Natural killer cell (primary cell): ENCODE measurements around the gene NRP2. TPM values are rescaled to one million over a fixed set of nuclear protein-coding genes. Genes with fewer than 3 reads are reported as not detected.

Experiments used
- ATAC-seq, 3 donors: fragments of 150-1000 bp in 2 of 3; fragments of 200-7000 bp in 1 of 3; cut with Tn5 transposase; 1 replicate in 1 of 3; 2 replicates in 2 of 3; pipeline ENCODE4 v1.10.0; 2021; ENCODE audit warnings: mild to moderate bottlenecking in 2 of 3, moderate library complexity in 2 of 3
- DNase-seq, 2 donors: peaks; one replicate each; pipeline versions ENCODE4 v3.0.0 to v3.0.0-alpha.2; 2013 to 2021; ENCODE audit warnings: mixed read lengths in 1 of 2
- H3K27ac ChIP-seq: one replicate; pipeline ENCODE4 v1.5.1; 2013; ENCODE audit warnings: mild to moderate bottlenecking, low read length
- H3K27me3 ChIP-seq: one replicate; pipeline ENCODE4 v1.6.1; 2013; ENCODE audit warnings: low read length; ENCODE audit not compliant: control insufficient read depth, insufficient read depth
- H3K36me3 ChIP-seq: one replicate; pipeline ENCODE4 v1.6.1; 2013; ENCODE audit warnings: low read length; ENCODE audit not compliant: control insufficient read depth, insufficient read depth
- H3K4me1 ChIP-seq: one replicate; pipeline ENCODE4 v1.6.1; 2013; ENCODE audit warnings: low read length; ENCODE audit not compliant: control insufficient read depth, insufficient read depth
- H3K4me3 ChIP-seq: one replicate; pipeline ENCODE4 v1.5.1; 2013; ENCODE audit warnings: low read length
- H3K9me3 ChIP-seq: one replicate; pipeline ENCODE4 v1.6.1; 2013; ENCODE audit warnings: low read length; ENCODE audit not compliant: control insufficient read depth, insufficient read depth
- H3K27ac Mint-ChIP-seq, 2 donors: one replicate each; pipeline ENCODE4 v1.8.0; 2022; ENCODE audit warnings: mild to moderate bottlenecking in 2 of 2, mixed read lengths in 2 of 2, moderate library complexity in 1 of 2
- H3K27me3 Mint-ChIP-seq, 2 donors: one replicate each; pipeline ENCODE4 v1.8.0; 2022; ENCODE audit warnings: low read depth in 2 of 2, mixed read lengths in 2 of 2
- H3K36me3 Mint-ChIP-seq: one replicate; pipeline ENCODE4 v1.8.0; 2022; ENCODE audit warnings: mixed read lengths
- H3K4me1 Mint-ChIP-seq, 2 donors: one replicate each; pipeline ENCODE4 v1.8.0; 2022; ENCODE audit warnings: mixed read lengths in 2 of 2
- H3K4me3 Mint-ChIP-seq: one replicate; pipeline ENCODE4 v1.8.0; 2022; ENCODE audit warnings: mild to moderate bottlenecking, moderate library complexity, mixed read lengths
- H3K9me3 Mint-ChIP-seq, 2 donors: one replicate each; pipeline ENCODE4 v1.8.0; 2022; ENCODE audit warnings: mixed read lengths in 2 of 2
- WGBS: methylation state at CpG from one replicate; pipeline ENCODE4 v1.1.7; 2013; ENCODE audit warnings: missing lambda C conversion rate; ENCODE audit not compliant: insufficient coverage; 5-methylcytosine and 5-hydroxymethylcytosine counted together
- intact Hi-C: fragments of 100-400 bp; cut with micrococcal nuclease; formaldehyde crosslinking; loops from one replicate; pipeline ENCODE4 v1.14.2; 2022
- total RNA-seq, 4 donors: library from RNA; stranded (reverse); fragments of 120-200 nt in 1 of 4; gene quantifications; one replicate each; pipeline versions ENCODE4 v1.2.3 to v1.2.4, GENCODE V29; 2013 to 2022
- TF ChIP-seq, protein P1 (sequence below): fragments of 200-600 bp; IDR thresholded peaks from one replicate; pipeline ENCODE4 v1.8.0; 2022; ENCODE audit warnings: antibody characterized with exemption

Gene NRP2
- total RNA-seq, 3 donors from 2014 or later (not counting 1 experiment from before 2014, with no cell fraction given) = 0.40 TPM; not detected in 2

DNA sequence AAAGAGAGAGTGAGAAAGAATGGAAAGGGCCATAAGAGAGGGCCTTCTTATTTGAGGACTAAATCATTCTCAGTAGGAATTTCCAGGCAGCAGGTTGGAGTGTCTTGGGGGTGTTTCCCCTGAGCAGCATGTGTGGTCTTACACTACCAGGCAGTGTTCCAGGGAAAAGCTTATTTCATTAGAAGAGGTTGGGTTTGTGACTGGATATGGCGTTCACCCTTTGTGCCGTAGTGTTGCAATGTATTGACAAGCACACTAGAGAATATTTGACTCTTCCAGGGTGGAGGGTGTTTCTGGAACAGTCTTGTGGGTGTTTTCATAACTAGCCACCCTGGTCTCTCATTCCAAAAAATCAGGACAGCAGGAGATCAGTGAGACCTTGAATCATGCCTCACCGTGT is 105.5 kb downstream of the NRP2 start:
- ATAC-seq (no peak), DNase-seq (no peak)
- Mint-ChIP-seq H3K36me3 (no peaks in the 10 kb centered on the region), H3K4me1 (no peaks in the 10 kb centered on the region), H3K27ac (no peak overlapping the region), H3K4me3 (no peak overlapping the region), H3K27me3 (peaks cover 16 to 26% of the 10 kb centered on the region in 2 donors), H3K9me3 (no peaks in the 10 kb centered on the region)
- TF ChIP-seq, protein P1, sequence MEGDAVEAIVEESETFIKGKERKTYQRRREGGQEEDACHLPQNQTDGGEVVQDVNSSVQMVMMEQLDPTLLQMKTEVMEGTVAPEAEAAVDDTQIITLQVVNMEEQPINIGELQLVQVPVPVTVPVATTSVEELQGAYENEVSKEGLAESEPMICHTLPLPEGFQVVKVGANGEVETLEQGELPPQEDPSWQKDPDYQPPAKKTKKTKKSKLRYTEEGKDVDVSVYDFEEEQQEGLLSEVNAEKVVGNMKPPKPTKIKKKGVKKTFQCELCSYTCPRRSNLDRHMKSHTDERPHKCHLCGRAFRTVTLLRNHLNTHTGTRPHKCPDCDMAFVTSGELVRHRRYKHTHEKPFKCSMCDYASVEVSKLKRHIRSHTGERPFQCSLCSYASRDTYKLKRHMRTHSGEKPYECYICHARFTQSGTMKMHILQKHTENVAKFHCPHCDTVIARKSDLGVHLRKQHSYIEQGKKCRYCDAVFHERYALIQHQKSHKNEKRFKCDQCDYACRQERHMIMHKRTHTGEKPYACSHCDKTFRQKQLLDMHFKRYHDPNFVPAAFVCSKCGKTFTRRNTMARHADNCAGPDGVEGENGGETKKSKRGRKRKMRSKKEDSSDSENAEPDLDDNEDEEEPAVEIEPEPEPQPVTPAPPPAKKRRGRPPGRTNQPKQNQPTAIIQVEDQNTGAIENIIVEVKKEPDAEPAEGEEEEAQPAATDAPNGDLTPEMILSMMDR = no peak
- Histone ChIP-seq H3K4me1 (no peaks in the 10 kb centered on the region), H3K9me3 (no peaks in the 10 kb centered on the region), H3K36me3 (no peaks in the 10 kb centered on the region), H3K27me3 (no peaks in the 10 kb centered on the region), H3K4me3 (no peak overlapping the region), H3K27ac (no peak overlapping the region)
- 100% methylated on average over 3 of the region's 3 CpGs for WGBS
- intact Hi-C loops = no loop called here

DNA sequence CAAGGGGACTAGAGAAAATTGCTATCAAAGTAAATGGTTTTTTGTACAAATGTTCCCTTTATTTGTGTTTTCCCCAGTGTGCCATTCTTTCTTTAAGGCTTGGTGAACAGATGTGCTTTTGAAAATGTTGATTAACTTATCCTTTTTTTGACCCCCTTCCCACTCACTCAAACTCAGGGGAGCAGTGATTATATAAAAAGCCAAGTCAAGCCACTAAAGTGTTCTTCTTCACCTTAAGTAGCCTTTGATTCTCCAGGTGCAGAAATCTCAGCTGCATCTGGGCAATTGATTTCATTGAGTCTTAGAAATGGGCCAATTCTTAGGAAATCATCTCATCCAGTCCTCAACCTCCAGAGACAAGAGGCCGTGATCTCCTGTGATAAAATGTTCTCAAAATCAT is 107.6 kb downstream of the NRP2 start:
- ATAC-seq = no peak
- 100% methylated on average over 1 of the region's 1 CpG for WGBS
- H3K36me3 ChIP-seq = no peaks in the 10 kb centered on the region
- H3K4me3 ChIP-seq = no peak overlapping the region
- H3K36me3 Mint-ChIP-seq = no peaks in the 10 kb centered on the region
- H3K27ac ChIP-seq = no peak overlapping the region
- intact Hi-C loops = no loop called here
- TF ChIP-seq, protein P1 = no peak
- no peak overlapping the region for H3K27ac Mint-ChIP-seq
- DNase-seq = no peak
- H3K9me3 ChIP-seq = no peaks in the 10 kb centered on the region
- H3K4me1 ChIP-seq = no peaks in the 10 kb centered on the region
- H3K4me1 Mint-ChIP-seq = no peaks in the 10 kb centered on the region
- H3K4me3 Mint-ChIP-seq = no peak overlapping the region
- H3K9me3 Mint-ChIP-seq = no peaks in the 10 kb centered on the region
- H3K27me3 ChIP-seq = no peaks in the 10 kb centered on the region
- peaks cover 14 to 29% of the 10 kb centered on the region in 2 donors for H3K27me3 Mint-ChIP-seq

DNA sequence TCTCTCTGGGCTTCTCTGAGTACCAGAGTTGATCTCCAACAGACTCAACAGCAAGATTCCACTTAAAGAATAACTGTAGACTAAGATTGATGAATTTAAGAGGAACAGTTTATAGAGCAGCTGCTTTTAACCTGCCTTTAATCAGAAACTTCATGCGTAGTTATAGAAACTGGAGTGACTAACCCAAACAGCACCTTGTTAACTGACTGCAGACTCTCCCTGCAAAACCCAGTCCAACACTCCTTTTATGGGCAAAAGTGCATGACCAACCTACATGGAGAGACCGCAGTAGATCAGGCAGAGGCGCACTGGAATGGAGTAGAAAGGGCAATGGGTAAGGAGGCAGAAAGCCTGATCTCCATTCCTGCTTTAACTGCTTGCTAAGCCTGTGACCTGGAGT is 110.6 kb downstream of the NRP2 start:
- H3K9me3 Mint-ChIP-seq = no peaks in the 10 kb centered on the region
- intact Hi-C loops = no loop called here
- no peak for ATAC-seq
- DNase-seq = no peak
- H3K27ac Mint-ChIP-seq = no peak overlapping the region
- TF ChIP-seq, protein P1 = no peak
- no peaks in the 10 kb centered on the region for H3K36me3 ChIP-seq
- H3K4me1 ChIP-seq = no peaks in the 10 kb centered on the region
- no peaks in the 10 kb centered on the region for H3K9me3 ChIP-seq
- peaks cover 16 to 29% of the 10 kb centered on the region in 2 donors for H3K27me3 Mint-ChIP-seq
- no peaks in the 10 kb centered on the region for H3K4me1 Mint-ChIP-seq
- H3K27ac ChIP-seq = no peak overlapping the region
- no peak overlapping the region for H3K4me3 Mint-ChIP-seq
- H3K36me3 Mint-ChIP-seq = no peaks in the 10 kb centered on the region
- H3K27me3 ChIP-seq = no peaks in the 10 kb centered on the region
- no peak overlapping the region for H3K4me3 ChIP-seq
- WGBS = 80% methylated on average over 3 of the region's 3 CpGs

DNA sequence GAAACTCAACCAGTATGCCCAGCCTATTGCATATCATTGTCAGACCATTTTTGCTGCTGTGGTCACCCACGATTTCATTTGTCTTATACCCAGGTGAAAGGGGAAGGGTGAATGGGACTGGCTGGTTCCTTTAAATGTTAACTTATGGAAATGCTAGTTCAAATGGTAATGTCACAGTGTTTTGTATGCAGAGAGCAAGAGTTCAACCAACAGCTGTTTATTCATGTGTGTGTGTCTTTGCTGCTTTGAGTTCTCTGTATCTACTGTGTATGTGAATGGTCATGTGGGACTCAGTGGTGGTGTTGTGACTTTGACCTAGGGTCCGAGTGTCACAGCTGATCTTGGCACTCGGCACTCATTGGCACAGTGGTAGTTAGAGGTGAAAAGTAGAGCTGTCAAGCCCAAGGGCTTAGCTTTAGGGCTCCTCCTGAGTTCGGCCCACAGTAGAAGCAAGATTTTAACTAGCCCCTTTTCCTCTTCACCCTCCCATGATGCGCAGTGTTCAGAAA is 114.6 kb downstream of the NRP2 start:
- Mint-ChIP-seq H3K27me3 (peaks cover 2 to 7% of the 10 kb centered on the region in 2 donors), H3K36me3 (no peaks in the 10 kb centered on the region), H3K4me3 (no peak overlapping the region), H3K9me3 (no peaks in the 10 kb centered on the region), H3K4me1 (no peaks in the 10 kb centered on the region), H3K27ac (no peak overlapping the region)
- Histone ChIP-seq H3K27ac (no peak overlapping the region), H3K36me3 (no peaks in the 10 kb centered on the region), H3K4me3 (no peak overlapping the region), H3K4me1 (no peaks in the 10 kb centered on the region), H3K27me3 (no peaks in the 10 kb centered on the region), H3K9me3 (no peaks in the 10 kb centered on the region)
- 91% methylated on average over 5 of the region's 5 CpGs for WGBS
- intact Hi-C loops = no loop called here
- TF ChIP-seq, protein P1 = no peak
- ATAC-seq = no peak
- DNase-seq = no peak
